Subcutaneous adipose tissue (tissue), 4 donors: ENCODE data around the gene PARP16. TPM values are rescaled to one million over a fixed set of nuclear protein-coding genes. Genes with fewer than 3 reads are reported as not detected.

Source experiments
- total RNA-seq, 4 donors: library from RNA; depleted of rRNA; stranded (reverse); fragments of >200 nt; gene quantifications; one replicate each; pipeline ENCODE4 v1.1.0, GENCODE V29; 2016
- TF ChIP-seq, protein P1 (sequence below): fragments of 450-650 bp; IDR thresholded peaks from one replicate; pipeline ENCODE4 v1.5.1; 2016; ENCODE audit warnings: low read depth, mild to moderate bottlenecking, control low read depth, antibody characterized with exemption, moderate library complexity

PARP16 gene
- total RNA-seq, 4 donors from 2014 or later: 8.1 to 13.4 (median 11.0) TPM

DNA sequence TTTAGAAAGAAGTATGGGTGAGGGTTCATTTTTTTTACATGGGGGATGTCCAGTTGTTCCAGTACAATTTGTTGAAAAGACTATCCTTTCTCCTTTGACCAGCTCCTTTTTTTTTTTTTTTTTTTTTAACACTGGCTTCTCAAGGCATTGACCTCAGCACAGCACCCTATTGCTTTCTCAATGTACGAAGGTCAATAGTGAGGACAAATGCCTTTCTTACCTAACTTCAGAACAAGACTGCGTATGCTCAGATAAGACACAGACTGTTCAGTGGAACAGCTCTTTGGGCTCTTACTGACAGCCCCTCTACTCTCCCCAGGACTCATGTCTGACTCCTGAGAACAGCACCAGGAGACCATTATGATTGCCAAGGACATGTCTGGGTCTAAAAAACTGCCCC lies 65.0 kb downstream of the PARP16 start:
- TF ChIP-seq, protein P1, sequence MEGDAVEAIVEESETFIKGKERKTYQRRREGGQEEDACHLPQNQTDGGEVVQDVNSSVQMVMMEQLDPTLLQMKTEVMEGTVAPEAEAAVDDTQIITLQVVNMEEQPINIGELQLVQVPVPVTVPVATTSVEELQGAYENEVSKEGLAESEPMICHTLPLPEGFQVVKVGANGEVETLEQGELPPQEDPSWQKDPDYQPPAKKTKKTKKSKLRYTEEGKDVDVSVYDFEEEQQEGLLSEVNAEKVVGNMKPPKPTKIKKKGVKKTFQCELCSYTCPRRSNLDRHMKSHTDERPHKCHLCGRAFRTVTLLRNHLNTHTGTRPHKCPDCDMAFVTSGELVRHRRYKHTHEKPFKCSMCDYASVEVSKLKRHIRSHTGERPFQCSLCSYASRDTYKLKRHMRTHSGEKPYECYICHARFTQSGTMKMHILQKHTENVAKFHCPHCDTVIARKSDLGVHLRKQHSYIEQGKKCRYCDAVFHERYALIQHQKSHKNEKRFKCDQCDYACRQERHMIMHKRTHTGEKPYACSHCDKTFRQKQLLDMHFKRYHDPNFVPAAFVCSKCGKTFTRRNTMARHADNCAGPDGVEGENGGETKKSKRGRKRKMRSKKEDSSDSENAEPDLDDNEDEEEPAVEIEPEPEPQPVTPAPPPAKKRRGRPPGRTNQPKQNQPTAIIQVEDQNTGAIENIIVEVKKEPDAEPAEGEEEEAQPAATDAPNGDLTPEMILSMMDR: no peak

DNA sequence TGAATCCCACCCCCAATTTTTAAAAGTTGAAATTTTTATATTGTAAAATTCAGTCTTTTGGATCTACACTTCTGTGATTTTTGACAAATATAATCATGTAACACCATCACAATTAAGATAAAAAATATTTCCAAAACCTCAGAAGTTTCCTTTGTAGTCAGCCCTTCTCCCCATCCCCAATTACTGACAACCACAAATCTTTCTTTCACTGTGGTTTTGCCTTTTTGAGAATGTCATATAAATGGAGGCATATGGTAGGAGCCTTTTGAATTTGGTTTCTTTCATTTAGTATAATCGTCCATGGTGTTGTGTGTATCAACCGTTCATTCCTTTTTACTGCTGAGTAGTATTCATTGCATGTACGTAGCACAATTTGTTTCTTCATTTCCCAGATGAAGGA lies 67.5 kb downstream of the PARP16 start:
- TF ChIP-seq, protein P1: no peak

GRCh38 chr15:65217526-65218482 lies 68.9 kb downstream of the PARP16 start:
- TF ChIP-seq, protein P1: no peak

DNA sequence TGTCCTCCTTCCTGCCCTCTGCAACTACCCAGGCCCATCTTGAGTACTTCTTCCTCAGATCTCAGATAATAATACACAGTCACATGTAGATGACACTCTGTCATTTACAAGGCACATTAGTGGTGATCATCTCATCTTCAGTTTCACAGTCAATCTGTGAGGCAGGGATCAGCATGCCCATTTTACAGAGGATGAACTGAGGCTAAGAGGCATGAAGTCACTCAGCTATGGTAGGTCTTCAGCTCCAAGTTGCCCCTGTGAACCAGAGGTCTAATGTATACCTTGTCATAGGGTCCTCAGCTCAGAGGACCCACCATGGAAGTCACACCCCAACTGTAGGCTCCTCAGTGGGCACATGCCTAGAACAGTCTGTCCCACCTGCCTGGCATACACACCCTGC lies 71.2 kb downstream of the PARP16 start:
- TF ChIP-seq, protein P1: no peak

GRCh38 chr15:65214010-65214409 lies 72.7 kb downstream of the PARP16 start:
- TF ChIP-seq, protein P1: no peak

DNA sequence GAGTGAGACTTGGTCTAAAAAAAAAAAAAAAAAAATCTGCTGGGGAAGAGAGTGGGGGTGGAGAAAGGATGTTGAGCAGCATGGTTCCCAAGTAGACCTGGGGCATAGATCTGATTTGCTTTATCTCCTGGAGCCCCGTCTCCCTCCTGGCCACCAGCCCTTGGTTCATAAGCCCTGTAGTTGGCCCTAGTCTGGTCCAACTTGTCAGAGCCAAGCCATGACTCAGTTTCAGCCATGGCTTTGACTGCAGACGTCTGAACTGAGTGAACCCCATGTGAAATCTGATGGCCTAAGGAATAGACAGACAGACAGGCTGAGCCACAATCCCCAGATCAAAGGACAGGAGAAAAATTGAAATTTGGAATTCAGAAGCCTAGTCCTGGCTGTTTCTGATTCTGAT lies 73.4 kb downstream of the PARP16 start:
- TF ChIP-seq, protein P1: no peak

- TF ChIP-seq, protein P1: no peak
Observed at GRCh38 chr15:65212097-65212496, 74.6 kb downstream of the PARP16 start.
